ENCODE data around the gene SLC7A6OS. TPM values are rescaled to one million over a fixed set of nuclear protein-coding genes. Genes with fewer than 3 reads are reported as not detected.
A peak's percentile ranks its signal among the peaks of the same experiment; 100 is the strongest.

The SLC7A6OS gene
- total RNA-seq, 1 experiment from 2014 or later: 24.5 TPM

DNA sequence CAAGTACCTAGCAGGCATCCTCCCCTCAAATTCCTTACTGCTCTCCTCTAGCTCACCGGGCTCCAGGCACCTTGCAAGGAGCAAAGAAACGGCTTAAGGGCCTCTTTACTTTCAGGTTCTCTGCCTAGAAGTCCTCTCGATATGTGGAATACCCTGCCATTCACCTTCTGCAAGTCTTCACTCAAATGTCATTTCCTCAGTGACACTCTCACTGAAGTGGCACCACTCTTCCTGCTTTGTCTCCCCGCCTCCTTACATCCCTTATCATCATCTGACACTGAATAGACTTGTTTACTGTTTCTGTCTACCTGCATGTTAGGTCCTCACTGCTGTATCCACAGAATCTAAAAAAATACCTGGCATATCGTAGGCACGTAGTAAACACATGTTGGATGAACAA is 947 bp downstream of the SLC7A6OS start:
- Histone ChIP-seq H4K91ac (ENCODE audit: insufficient read length, low read depth, low read length) (no peak overlapping the region), H2AFZ (ENCODE audit: low read length) (no peak overlapping the region), H4K5ac (ENCODE audit: insufficient read length, low read depth, low read length) (no peak overlapping the region), H2BK15ac (ENCODE audit: low read depth, low read length) (no peak overlapping the region), H3K23ac (ENCODE audit: insufficient read length, low read depth, low read length) (no peak overlapping the region), H3K9ac (ENCODE audit: extremely low read depth, insufficient read length, low read length) (peak overlapping the region; percentile 68), H2AK5ac (ENCODE audit: insufficient read length, low read length) (no peak overlapping the region), H3K4me1 (ENCODE audit: insufficient read depth, low read length) (peaks cover 2% of the 10 kb centered on the region; the same call in 1 of the 2 replicates), H3K4ac (ENCODE audit: low read depth, low read length) (no peak overlapping the region), H2BK5ac (ENCODE audit: insufficient read length, low read length) (no peak overlapping the region), H3K14ac (ENCODE audit: insufficient read depth, low read length) (no peak overlapping the region), H2BK12ac (ENCODE audit: insufficient read length, low read depth, low read length) (no peak overlapping the region), H4K8ac (replicated peaks; ENCODE audit: insufficient read length, low read depth, low read length) (no peak overlapping the region), H3K23me2 (ENCODE audit: insufficient read length, low read depth, low read length, poor library complexity, severe bottlenecking) (peaks cover 15% of the 10 kb centered on the region), H3T11ph (ENCODE audit: low read length) (no peak overlapping the region), H2BK120ac (ENCODE audit: low read depth, low read length, poor library complexity, severe bottlenecking) (no peak overlapping the region), H3K27me3 (ENCODE audit: insufficient read depth, low read length) (no peaks in the 10 kb centered on the region), H2BK20ac (ENCODE audit: low read depth, low read length, poor library complexity, severe bottlenecking) (no peak overlapping the region), H3K4me2 (ENCODE audit: insufficient read depth, insufficient read length, low read length) (peak overlapping the region; percentile 98), H4K20me1 (ENCODE audit: control insufficient read depth, insufficient read depth, insufficient read length) (no peaks in the 10 kb centered on the region), H3K18ac (ENCODE audit: insufficient read length, low read depth, low read length) (no peak overlapping the region), H3K56ac (ENCODE audit: insufficient read length, low read depth, low read length) (no peak overlapping the region), H3K9me3 (ENCODE audit: control insufficient read depth, low read depth, low read length) (no peaks in the 10 kb centered on the region), H3K79me2 (ENCODE audit: insufficient read depth, low read length) (peaks cover 2% of the 10 kb centered on the region; the same call in 1 of the 2 replicates), H3K79me1 (ENCODE audit: insufficient read depth, low read depth, low read length, poor library complexity, severe bottlenecking) (no peaks in the 10 kb centered on the region), H3K27ac (ENCODE audit: insufficient read length, low read depth, low read length) (no peak overlapping the region)
- H3K4me1 Mint-ChIP-seq: peaks cover 12 to 13% of the 10 kb centered on the region in 2 experiments
- TF ChIP-seq, protein P1, sequence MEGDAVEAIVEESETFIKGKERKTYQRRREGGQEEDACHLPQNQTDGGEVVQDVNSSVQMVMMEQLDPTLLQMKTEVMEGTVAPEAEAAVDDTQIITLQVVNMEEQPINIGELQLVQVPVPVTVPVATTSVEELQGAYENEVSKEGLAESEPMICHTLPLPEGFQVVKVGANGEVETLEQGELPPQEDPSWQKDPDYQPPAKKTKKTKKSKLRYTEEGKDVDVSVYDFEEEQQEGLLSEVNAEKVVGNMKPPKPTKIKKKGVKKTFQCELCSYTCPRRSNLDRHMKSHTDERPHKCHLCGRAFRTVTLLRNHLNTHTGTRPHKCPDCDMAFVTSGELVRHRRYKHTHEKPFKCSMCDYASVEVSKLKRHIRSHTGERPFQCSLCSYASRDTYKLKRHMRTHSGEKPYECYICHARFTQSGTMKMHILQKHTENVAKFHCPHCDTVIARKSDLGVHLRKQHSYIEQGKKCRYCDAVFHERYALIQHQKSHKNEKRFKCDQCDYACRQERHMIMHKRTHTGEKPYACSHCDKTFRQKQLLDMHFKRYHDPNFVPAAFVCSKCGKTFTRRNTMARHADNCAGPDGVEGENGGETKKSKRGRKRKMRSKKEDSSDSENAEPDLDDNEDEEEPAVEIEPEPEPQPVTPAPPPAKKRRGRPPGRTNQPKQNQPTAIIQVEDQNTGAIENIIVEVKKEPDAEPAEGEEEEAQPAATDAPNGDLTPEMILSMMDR (conservative IDR thresholded peaks at IDR 0.05): no peak
- no peaks in the 10 kb centered on the region for H3K9me3 Mint-ChIP-seq
- peak overlapping the region in 1 of 3 experiments; percentile 98; a peak in 3 of 7 replicates for H3K27ac Mint-ChIP-seq
- H3K4me3 Mint-ChIP-seq: peak overlapping the region; percentile 94 to 98
- DNase-seq: no peak
- no CpG with 5 or more reads among the region's 6 CpGs for WGBS (ENCODE audit: extremely low coverage, insufficient read length, low lambda C conversion rate)
- H3K27me3 Mint-ChIP-seq (ENCODE audit: low read depth): no peaks in the 10 kb centered on the region
- peaks cover 10 to 42% (median 39%) of the 10 kb centered on the region in 3 experiments; a peak in 6 of 7 replicates for H3K36me3 Mint-ChIP-seq (ENCODE audit: insufficient read depth in 1 of 3, low read depth in 3 of 3)
